GM12801 (cell line): ENCODE measurements around the gene DYNLT5.

ENCODE experiments used
- TF ChIP-seq, protein P1 (sequence below): IDR thresholded peaks from one replicate; pipeline ENCODE4 v1.5.1; 2011; ENCODE audit warnings: control low read depth; ENCODE audit not compliant: insufficient read length; ENCODE audit errors: extremely low read depth

Gene DYNLT5

DNA sequence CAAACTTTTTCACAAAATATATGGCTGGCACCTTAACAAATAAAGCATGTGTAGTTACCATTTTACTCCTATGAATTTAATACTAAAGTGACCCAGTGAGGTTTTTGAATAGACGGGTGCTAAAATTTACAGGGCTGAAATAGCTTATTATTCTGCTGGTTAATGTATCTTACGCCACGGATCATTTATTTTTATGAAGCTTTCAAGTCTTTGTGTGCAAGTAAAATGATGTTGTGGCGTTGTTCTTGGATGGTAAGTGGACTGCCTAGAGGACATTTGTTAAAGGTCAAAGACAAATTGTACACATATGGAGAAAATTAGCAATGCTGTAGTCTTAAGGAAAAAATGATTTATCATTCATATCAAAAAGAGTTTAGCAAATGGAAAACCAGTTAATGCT, 26.0 kb downstream of the DYNLT5 start:
- TF ChIP-seq, protein P1, sequence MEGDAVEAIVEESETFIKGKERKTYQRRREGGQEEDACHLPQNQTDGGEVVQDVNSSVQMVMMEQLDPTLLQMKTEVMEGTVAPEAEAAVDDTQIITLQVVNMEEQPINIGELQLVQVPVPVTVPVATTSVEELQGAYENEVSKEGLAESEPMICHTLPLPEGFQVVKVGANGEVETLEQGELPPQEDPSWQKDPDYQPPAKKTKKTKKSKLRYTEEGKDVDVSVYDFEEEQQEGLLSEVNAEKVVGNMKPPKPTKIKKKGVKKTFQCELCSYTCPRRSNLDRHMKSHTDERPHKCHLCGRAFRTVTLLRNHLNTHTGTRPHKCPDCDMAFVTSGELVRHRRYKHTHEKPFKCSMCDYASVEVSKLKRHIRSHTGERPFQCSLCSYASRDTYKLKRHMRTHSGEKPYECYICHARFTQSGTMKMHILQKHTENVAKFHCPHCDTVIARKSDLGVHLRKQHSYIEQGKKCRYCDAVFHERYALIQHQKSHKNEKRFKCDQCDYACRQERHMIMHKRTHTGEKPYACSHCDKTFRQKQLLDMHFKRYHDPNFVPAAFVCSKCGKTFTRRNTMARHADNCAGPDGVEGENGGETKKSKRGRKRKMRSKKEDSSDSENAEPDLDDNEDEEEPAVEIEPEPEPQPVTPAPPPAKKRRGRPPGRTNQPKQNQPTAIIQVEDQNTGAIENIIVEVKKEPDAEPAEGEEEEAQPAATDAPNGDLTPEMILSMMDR = no peak

DNA sequence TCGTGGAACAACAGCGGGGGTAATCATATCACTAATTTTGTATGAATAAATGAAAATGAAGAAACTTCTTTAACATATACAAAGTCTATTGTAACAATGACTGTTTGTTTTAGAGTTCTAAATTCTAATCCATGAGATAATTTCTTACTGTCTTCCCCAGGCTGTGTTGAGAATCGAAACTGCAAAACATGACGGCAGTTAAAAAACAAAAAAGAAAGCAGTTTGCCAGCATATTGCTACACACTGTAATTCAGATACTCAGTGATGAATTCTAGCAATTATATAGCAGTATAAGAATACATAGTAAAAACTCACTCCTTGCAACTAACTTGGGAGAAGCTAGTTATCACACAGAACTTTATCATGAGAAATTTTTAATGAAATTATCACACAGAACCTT, 26.7 kb downstream of the DYNLT5 start:
- TF ChIP-seq, protein P1 = no peak

DNA sequence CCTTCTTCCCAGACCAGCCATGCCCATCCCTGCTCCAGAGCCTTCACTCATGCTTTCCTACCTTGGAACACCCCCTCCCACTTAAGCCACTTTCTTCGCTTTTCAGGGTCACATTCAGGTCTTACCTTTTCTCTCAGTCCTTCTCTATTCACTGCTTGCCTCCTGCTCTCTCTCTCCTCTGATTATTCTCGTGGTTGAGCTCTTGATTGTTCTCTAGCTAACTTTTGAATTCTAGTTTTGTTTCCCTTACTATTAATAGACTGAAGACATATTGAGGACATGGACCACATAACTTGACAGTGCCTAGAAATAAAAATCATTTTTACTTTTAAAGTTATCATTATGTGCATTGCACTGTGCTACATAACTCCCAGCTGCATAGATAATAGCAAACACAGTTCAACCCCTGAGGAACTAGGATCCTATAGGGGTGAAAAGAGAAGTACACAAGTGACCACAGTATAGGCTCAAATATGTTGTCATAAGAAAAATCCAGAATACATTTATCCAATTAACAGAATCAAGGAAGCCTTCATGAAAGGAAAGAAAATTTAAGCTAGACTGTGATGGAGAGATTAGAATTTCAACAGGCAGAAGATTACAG, 27.3 kb downstream of the DYNLT5 start:
- TF ChIP-seq, protein P1 = no peak

DNA sequence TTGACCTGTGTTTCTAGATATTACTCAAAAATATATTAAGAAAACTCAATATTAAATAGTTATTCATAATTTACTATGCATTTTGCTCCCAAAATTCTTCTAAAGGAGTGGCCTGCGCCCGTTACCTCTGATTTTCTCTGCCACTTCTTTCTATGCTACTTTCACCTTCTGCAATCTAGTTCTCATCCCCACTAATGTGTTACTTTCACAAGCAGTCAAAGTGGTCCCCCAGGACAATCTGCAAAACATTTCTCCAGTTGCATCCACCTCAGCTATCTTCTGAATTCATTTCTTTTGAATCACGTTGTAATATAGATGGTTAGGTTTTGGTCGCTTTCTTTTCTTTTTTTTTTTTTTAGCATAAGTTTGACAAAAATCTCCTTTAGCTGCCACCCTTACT, 35.4 kb downstream of the DYNLT5 start:
- TF ChIP-seq, protein P1 = no peak

DNA sequence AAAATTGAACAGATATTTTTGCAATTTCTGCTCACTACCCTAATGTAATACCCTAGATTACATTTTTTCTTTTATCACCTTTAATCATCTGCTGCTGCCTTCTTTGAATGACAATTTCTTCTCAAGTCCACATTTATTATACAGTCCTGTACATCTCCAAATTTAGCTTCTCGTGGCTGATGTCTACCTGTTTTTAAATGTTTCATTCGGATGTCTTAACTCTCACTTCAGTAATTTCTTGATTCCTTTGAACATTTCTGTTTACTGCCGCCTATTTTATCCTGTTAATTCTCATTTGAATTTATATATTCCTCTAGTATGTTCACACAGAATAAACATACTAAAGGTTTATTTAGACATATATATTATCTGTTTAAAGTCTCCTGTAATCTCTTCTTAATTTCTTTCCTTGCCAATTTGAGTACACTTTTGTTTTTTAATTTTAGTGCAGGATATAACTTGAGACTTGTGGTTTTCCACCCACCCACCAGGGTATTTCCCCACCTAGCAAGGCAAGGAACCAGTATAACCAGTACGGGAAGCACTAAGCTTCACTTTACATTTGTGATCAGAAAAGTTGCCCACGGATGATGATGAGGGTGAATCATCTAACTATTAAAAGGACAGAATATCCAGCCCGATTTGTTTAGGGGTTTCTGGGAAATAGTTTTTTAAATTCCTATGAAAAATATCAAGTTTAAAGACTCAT, 36.1 kb downstream of the DYNLT5 start:
- TF ChIP-seq, protein P1 = no peak

DNA sequence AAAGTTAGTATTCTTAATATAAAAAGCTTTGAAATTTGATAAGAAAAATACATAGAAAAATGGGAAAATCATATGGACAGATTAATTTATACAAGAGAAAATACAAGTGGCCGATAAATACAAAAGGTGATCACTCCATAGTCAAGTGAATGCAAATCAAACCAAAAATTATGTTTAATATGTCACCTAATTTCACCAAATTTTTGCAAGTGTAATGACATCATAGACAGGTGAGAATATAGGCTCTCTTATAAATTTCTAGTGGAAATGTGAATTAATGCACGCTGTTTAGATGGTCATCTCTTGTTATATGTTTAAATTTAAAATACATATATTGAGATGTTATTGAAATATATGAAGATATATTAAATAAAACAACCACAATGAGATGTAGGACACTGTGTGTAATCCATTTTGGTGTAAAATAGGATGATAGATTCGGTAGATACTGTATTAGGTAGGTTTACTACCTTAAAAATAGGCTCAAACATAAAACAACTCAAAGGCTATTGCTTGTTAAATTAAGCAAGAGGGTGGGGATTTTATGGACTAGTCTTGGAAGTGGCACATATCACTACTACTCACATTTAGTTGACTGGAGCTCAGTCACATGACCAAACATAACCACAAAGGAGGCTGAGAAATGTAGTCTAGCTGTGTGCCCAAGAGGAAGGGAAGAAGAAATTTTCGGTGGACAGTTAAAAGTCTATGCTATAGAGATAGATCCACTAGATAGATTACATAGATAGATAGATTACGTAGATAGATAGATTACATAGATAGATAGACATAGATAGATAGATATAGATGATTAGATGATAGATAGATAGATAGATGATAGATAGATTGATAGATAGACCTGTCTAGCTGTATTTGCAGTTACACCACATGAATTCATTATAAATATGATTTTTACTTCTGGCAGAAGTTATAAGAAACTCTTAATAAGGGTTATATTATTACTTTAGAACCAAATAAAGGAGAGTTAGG, 39.7 kb downstream of the DYNLT5 start:
- TF ChIP-seq, protein P1 = no peak

DNA sequence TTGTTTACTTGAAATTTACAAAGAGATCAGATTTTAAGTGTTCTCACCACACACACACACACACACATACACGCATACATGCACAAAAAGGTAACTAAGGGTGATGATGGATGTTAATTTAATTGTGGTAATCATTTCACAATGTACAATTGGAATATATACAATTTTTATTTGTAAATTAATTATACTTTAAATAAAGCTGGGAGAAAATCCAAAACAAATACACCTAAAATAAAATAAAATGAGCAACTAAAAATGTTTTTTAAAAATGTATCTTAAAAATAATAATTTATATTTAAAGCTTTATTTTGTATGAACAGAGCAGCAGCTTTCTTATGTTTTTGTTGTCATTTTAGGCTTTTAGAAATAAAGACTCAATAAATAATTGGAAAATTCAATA, 57.0 kb downstream of the DYNLT5 start:
- TF ChIP-seq, protein P1 = no peak
